NCI-H446 (cell line): Measurements from ENCODE around the gene TLX3.

Experiments used
- DNase-seq, 2 experiments: peaks; one replicate each; lab custom pipeline; 2025; lab: John Stamatoyannopoulos, UW

TLX3 gene

DNA sequence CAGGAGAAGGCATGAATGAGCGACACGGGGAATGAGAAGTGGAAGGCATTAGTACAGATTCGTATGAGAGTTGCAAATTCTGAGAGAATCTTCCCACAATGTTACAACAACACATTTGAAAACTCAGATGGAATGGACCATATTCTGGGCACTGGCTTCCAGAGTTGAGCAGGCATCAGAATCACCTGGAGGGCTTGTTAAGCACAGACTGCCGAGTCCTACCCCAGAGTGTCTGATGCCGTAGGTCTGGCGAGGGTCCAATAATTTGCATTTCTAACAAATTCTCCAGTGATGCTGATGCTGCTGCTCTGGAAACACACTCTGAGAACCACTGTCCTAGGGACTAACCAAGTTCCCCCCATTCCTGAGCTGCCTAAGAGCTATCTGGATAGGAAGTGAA, 2.9 kb upstream of the TLX3 start:
- no peak for DNase-seq

DNA sequence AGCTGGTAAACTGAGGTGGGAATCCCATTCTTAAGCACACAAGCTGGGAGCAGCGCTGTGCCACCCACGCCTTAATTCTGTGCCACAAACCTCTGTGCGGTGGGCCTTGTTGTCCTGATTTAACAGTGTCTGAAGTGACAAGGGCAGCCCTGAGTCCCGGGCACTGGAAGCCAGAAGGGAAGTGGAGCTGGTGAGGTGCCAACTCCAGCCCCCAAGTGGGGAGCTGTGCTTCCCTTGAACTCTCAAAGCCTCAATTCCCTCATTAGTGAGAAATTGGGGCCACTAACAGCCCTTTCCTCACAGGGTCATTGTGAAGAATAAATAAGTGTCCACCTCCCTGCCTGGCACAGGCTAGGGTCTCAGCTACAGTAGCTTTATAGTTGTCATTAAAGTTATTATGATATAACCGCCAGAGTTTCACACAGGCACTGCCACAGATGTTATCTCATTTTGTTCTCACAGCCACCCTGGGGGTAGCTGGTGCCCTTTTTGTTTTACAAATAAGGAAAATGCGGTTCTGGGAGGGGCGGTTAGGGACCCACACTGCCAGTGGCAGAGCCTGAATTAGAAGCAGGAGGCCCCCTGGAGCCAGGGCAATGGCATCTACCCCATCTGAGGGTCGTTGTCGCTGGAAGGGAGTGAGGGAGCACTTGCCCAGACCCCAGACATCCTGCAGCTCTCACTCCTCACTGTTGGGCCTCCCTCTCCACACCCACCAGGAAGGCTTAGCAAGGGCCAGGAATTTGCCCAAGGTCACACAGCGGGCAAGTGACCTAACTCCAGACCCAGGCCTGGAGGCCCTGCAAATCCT, 2.1 kb upstream of the TLX3 start:
- DNase-seq = no peak

DNA sequence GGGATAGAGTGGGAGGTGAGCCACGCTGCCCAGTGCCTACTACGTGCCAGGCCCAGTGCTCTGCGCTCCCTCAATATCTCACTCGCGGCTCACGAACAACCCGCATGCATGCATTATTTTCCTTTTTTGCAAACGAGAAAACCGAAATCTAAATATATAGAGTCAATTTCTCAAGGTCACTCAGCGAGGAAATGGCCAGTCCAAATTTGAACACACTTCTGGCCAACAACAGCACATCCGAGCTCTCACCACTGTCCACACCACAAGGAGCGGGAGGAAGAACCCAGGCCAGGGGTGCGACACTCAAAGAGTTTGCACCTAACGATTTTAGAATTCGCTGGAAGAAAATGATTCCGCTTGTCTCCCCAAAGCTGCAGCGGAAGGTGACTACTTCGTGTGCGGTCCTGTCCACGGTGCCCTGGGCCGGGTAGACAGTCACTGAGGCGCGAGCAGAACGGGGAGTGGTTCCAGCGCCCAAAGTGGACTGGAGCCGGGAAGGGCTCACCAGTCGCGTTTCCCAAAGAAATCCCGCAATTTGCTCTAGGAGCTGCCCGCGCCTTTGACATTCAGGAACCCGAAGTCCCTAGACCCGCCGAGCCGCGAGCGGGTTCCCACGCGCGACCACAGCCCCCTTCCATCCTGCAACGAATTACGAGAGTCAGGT, 1.1 kb upstream of the TLX3 start:
- DNase-seq = no peak

DNA sequence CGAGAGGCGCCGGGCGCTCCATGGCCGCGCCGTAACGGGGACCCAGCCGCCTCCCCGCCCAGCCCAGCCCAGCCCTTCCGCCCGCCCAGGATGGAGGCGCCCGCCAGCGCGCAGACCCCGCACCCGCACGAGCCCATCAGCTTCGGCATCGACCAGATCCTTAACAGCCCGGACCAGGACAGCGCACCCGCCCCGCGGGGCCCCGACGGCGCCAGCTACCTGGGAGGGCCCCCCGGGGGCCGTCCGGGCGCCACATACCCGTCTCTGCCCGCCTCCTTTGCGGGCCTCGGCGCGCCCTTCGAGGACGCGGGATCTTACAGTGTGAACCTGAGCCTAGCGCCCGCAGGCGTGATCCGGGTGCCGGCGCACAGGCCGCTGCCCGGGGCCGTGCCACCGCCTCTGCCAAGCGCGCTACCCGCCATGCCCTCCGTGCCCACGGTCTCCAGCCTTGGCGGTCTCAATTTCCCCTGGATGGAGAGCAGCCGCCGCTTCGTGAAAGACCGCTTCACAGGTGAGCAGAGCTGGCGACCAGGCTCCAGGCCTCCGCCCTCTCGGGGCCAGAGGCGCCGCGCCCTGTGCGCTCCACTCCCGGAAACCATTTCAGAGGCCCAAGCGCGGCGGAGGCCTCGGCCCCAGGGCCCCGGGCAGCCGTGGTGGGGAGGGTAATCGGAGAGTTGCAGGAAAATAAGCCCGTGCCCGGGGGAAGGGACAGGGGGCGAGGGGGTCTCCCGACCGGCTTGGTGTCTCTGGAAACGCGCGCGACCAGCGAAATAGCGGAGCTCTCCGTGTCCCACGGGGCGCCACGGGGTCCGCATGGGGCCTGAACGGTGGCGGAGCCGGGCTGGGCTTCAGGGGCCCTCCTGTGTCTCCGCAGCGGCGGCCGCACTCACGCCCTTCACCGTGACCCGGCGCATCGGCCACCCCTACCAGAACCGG, 496 bp downstream of the TLX3 start:
- peak in 1 of 2 experiments; percentile 57 for DNase-seq

DNA sequence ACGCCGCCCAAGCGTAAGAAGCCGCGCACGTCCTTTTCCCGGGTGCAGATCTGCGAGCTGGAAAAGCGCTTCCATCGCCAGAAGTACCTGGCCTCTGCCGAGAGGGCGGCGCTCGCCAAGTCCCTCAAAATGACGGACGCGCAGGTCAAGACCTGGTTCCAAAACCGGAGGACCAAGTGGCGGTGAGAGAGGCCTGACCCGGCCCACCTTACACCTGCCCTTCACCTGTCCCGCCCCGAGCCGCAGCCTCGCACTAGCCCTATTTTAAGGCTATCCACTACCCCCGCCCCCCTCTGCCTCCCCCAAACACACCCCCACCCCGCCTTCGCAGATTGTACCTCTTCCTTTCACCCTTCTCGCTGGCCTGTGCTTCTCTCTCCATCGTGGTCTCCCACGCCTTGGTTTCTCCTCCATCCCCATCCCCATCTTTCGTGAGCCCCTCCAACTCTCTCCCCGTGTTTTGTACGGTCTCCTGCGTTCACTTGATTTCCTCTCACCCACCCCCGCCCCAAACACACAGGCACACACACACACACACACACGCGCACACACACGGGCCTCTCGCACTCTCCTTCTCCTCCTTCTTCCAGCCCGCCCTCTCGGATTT, 1.3 kb downstream of the TLX3 start:
- no peak for DNase-seq

DNA sequence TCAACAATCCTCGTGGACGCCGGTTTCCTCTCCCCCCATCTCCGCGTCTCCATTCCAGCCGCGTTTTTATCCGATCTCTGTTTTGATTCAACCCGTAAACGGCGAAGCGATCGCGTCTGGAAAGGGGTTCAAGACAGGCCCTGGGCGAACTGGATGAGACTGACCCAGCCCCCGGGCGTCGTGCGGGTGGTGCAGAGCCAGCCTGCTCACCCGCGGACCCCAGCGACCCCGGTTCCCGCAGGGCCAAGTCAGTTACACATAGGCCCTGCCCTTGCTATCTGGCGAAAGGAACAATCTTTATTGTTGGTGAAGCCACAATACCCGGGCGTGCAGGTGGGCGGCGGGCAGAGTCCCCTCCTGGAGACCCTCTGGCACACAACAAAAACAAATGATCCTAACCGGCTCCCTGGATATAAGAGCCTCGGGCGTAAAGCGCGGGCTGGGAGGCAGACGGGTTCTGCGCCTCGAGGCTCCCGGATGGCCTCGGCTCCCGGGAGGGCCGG, 1.8 kb downstream of the TLX3 start:
- no peak for DNase-seq

DNA sequence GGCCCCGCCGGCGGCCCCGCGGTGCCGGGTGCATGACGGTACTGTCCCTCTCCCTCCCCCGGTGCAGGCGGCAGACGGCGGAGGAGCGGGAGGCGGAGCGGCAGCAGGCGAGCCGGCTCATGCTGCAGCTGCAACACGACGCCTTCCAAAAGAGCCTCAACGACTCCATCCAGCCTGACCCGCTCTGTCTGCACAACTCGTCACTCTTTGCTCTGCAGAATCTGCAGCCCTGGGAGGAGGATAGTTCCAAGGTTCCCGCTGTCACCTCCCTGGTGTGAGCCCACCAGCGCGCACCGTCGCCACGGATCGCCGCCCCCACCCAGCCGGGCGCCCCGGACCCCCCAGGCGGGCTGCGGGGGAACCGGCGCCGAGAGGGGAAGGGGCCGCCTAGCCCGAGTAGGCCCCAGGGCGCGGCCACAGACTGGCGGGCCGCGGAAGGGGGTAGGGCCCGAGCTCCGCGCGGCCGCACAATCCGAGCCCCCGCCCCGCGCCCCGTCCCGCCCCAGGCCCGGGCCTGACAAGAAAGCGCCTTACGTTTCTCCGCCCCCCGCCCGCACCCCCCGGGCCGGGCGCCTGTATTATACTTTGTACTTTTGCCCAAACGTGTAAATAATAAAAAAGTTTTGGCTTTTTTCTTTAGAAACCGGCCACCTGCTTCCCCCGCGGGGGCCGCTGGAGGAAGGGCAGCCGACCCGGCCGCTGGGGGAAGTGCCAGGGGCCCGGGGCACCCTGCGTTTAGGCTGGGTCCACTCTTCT, 2.5 kb downstream of the TLX3 start:
- no peak for DNase-seq

DNA sequence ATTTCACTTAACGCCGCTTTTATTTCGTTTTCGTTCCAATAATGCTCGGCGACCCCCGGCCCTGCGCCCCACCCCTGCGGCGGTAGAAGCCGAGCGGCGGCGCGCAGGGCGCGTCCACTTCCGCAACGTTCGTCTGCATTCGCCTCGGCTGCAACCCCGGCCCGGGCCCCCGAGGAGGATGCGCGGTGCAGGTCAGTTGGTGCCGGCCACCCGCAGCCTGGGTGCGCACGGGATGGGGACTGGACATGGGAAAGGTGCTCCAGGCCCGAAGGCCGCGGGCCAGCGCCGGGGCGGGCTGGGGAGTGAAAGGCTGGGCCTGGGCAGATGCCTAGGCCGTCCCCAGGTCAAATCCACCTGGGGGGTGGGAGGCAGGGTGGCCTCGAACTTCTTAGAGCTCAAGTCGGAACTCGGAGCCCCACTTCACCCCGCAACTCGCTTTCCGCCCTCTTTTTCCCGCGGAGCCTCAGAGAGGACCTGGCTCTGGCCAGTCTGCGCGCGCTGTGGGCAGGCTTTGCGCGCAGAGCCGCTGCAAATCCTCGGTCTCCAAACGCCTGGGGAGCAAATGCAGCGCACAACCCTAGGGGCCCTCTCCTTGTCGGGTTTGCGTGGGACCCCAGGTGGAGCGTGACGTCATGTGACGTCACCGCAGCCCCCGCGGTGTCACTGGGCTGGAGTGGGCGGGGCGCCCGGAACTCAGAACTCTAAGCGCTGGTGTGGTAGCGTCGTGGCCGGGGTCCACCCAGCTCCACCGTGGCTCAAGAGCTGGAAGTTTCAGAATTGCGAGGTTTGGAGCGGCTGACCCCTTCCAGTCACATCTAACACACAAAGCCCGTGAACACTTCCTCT, 3.3 kb downstream of the TLX3 start:
- no peak for DNase-seq

DNA sequence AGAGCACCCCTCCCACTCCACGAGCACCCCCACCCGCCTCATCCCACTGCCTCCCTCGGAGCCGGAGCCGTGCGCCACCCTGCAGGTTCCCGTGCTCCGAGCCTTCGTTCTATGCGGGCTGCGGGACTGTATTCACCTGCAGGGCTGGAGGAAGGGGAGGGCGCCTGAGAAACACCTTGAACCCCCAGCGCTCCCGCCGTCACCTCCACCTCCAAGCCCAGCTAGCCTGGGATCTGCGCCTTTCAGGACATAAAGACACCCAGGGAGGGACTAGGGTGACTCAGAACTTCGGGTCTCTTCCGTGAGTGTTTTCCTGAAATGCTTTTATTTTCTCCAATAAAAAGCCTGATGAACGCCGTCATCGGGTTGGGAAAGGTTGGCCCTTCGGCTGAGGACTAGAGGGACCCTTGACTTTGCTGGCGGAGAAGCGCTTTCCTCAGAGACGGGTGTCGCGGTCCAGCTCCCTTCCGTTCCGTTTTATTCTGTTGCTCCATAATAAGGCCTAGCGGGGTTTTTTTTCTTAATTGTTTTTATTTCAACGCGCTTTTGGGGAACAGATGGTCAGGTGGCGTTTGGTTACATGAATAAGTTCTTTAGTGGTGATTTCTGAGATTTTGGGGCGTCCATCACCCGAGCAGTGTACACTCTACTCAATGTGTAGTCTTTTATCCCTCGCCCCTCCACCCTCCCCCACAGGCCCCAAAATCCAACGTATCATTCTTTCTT, 4.6 kb downstream of the TLX3 start:
- DNase-seq = no peak

DNA sequence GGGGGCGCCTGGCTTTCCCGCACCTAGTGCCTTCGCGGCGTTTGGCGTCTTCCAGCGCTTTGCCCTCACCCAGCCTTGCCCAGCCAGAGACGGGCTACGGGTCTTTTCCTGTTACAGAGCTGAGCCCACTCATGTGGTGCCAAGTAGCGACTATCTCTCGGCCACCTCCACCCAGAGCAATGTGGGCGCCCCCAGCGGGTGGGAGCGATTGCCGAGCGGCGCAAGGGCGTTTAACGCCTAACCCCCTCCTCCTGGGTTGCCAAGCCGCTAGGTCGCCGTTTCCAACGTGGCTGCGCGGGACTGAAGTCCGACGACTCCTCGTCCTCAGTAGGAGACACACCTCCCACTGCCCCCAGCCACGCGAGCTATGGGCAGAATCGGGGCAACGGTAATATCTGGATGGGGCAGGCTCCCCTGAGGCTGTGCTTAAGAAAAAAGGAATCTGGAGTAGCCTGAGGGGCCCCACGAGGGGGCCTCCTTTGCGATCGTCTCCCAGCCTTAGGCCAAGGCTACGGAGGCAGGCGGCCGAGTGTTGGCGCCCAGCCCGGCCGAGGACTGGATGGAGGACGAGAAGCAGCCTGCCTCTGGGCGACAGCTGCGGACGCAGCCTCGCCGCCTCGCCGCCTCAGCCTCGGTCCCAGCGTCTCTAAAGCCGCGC, 5.8 kb downstream of the TLX3 start:
- no peak for DNase-seq

DNA sequence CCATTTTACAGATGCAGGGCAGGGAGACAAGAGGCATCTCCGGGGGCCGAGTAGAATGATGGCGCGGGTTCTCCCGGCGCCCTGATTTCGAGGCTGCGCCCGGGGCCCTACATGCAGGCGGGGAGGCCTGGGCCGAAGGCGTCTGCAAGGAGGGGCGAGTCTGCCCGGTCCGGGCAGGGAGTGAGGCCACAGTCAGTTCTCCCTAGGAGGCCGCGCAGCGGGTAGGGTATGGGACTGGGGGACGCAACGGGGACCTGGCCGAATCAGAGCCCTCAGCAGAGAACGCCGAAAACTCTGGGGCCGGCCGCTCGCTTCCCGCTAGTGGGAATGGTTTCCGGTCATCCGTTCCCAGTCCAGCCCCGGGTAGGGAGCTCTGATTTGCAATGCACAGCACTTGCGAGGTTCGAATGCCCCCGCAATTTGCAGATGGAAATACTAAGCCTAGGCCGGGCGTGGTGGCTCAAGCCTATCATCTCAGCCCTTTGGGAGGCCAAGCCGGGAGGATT, 6.4 kb downstream of the TLX3 start:
- DNase-seq = no peak

DNA sequence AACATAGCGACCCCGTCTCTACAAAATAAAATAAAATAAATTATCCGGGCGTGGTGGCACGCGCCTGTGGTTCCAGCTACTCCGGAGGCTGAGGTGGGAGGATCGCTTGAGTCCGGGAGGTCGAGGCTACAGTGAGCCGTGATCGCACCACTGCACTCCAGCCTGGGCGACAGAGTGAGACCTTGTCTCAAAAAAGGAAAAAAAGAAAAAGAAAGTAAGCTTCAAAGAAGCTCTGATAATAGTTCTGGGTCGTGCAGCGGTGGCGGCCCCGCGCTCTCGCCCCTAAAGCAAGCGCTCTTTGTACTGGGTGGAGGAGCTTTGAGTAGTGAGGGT, 6.8 kb downstream of the TLX3 start:
- no peak for DNase-seq

DNA sequence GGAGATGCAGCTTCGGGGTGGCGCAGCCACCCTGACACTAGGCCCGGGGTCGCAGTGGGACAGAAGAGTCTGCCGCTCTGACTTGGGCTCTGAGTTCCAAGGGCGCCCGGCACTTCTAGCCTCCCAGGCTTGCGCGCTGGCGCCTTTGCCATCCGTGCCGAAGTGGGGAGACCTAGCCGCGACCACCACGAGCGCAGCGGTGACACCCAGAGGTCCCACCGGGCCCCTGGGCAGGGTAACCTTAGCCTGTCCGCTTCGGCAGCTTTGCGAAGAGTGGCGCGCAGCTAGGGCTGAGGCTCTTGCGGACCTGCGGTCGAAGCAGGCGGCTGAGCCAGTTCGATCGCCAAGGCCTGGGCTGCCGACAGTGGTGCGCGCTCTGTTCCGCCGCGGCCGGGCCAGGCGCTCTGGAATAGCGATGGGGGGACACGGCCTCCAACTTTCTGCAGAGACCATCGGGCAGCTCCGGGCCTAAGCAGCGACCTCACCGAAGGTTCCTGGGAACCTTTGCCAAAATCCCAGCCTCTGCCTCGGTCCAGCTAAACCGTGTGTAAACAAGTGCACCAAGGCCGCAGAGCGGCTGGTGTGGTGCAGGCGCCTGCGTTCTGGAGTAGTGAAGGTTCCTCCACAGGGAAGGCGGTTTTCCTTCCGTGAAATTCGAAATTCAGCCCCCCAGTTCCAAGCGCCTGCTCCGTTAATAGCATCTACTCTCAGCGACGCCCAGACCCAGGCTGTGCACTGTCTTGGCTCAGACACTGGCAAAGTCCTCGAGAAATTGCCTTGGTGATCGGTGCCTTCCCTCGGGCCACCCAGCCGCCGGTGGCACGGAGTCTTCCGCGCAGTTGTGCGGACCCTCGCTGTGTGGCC, 7.4 kb downstream of the TLX3 start:
- no peak for DNase-seq

DNA sequence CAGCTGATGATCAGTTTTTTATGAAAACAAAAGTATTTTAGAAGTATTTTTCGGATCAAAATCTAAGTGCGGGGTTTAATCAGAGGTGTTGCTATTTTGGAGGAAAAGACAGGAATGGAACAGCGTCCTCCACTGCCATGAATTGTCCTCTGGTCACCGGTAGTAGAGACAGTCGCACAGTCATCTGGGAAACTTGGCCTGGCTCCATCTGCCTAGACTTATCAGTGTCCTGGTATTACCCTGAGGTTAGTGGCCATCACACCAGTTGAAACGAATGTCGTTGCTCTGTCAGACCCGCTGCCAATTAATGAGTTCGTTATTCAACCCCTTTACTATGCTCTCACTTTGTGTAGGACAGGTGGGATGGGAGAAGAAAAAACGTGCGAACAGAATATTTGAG, 8.2 kb downstream of the TLX3 start:
- DNase-seq = no peak

DNA sequence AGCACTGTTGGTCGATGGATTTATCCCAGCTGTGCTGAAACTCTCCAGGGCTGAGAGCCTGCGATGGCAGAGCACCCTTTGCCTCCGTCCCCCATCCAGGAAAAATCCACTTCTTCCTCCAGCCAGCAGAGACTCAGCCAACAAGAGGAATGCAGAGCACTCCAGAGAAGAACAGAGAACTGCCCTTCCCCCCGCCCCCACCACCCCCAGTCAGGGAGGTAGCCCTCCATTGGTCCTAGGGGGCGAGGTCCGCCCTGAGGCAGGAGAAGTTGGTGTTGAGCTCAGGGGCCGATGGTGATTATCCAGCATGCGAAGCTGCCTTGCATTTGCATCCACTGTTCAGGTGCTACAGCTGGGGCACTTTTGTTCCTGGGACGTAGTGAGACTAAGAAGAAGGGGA, 9.0 kb downstream of the TLX3 start:
- DNase-seq = no peak

DNA sequence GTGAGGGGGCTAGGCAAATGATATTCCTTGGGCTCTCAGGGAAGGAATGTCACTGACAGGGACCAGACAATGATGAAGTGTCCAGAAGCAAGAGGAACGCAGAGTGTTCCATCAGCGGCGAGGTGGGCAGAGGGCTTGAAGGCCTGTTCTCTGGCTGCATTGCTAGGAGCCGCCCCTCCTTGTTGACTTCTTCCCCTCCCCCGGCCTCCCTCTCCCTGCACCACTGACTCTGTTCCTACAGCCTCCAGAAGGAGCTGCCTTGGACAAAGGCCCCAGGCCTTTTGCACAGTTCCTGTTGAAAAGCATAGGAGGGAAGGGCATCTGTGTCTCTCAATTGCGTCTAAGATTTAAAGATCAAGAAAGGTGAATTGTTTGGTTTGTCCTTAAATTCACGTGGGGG, 12.4 kb downstream of the TLX3 start:
- no peak for DNase-seq

DNA sequence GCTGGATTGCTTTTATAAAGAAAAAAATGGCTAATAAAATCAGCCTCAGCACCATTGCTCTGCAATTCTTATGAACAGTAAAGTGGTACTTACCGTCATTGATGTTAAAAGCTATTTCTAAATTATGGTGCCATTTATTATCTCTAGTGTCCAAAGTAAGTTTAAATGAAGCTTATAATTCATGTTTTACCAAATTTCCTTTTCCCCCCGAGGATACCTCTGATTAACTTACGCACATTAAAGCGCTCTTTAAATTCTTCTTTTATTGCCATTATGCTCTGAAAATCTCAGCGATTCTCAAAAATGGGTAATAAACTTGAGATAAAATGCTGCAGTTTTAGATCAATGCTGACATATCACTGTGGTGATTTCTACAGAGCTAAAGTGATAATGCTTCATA, 13.5 kb downstream of the TLX3 start:
- DNase-seq = no peak

DNA sequence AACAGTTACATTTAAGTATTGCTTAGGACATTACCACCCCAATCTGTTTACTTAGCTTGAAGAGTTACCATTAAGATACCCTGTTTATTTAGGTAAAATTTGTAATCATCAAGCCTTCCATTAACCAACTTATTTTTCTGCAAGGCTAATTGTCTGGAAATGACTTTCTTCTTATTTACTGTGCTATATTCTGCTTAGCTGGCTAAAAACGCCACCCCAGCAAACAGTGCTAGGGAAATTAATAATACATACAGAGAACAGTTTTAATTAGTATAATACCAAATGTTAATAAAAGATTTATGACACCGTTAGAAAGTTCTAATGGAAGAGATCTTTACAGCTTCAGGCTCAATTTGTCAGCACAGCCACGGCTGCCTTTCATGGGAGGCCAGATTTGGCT, 14.0 kb downstream of the TLX3 start:
- no peak for DNase-seq
